AG10803 (cell line): ENCODE results near the gene KLRC3.
"Not testable (repeated sequence)": the region's sequence is repeated elsewhere in the genome, so short reads cannot be mapped to it uniquely, and the experiment has no call there.

ENCODE experiments used
- DNase-seq: peaks from one replicate; pipeline ENCODE4 v3.0.0; 2010; ENCODE audit warnings: low read depth
- H3K4me3 ChIP-seq: 2 replicates; pipeline ENCODE4 v1.5.1; 2011; ENCODE audit warnings: mild to moderate bottlenecking, low read length, control low read depth
- TF ChIP-seq, protein P1 (sequence below): conservative IDR thresholded peaks from 2 replicates; pipeline ENCODE4 v1.5.1; 2011; ENCODE audit warnings: mild to moderate bottlenecking, low read length, control low read depth, inconsistent platforms

Gene KLRC3

DNA sequence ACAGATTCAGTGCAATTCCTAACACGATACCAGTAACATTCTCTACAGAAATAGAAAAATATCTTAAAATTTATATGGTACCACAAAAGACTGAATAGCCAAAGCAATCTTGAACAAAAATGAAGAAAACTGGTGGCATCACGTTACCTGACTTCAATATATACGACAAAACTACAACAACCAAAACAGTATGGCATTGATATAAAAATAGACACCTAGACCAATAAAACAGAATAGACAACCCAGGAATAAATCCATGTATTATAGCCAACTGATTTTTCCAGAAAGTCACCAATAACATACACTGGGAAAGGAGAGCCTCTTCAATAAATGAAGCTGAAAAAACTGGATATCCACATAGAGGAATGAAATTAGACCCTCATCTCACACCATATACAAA, 36.2 kb downstream of the KLRC3 start:
- no peak for DNase-seq
- no peak overlapping the region for H3K4me3 ChIP-seq
- TF ChIP-seq, protein P1, sequence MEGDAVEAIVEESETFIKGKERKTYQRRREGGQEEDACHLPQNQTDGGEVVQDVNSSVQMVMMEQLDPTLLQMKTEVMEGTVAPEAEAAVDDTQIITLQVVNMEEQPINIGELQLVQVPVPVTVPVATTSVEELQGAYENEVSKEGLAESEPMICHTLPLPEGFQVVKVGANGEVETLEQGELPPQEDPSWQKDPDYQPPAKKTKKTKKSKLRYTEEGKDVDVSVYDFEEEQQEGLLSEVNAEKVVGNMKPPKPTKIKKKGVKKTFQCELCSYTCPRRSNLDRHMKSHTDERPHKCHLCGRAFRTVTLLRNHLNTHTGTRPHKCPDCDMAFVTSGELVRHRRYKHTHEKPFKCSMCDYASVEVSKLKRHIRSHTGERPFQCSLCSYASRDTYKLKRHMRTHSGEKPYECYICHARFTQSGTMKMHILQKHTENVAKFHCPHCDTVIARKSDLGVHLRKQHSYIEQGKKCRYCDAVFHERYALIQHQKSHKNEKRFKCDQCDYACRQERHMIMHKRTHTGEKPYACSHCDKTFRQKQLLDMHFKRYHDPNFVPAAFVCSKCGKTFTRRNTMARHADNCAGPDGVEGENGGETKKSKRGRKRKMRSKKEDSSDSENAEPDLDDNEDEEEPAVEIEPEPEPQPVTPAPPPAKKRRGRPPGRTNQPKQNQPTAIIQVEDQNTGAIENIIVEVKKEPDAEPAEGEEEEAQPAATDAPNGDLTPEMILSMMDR = no peak

DNA sequence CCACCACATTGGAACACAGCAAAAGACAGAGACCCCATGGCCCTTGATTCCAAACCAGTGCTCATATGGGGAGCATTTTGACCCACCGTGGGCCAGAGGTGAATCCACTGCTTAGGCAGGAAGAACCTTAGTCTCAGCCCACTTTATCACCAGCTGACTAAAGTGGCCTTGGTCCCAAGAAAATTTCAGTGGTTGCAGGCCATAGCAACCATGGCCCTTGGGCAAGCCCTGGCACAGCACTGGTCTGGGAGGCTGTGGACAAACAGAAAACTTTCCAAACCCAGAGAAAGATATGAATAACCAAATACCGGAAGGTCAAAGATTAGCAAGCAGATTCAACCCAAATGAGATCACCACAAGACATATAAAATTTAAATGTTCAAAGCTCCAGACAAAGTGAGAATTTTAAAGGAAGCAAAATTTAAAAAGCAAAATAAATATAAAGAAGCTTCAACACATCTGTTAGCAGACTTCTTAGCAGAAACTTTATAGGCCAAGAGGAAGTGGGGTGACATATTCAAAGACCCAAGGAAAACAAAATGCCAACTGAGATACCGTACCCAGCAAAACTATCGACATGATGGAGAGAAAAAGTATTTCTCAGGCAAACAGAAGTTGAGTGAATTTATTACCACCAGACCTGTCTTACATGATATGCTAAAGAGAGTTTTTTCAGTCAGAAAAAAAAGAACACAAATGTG, 38.3 kb downstream of the KLRC3 start:
- TF ChIP-seq, protein P1 = no peak
- H3K4me3 ChIP-seq = no peak overlapping the region
- no peak for DNase-seq

DNA sequence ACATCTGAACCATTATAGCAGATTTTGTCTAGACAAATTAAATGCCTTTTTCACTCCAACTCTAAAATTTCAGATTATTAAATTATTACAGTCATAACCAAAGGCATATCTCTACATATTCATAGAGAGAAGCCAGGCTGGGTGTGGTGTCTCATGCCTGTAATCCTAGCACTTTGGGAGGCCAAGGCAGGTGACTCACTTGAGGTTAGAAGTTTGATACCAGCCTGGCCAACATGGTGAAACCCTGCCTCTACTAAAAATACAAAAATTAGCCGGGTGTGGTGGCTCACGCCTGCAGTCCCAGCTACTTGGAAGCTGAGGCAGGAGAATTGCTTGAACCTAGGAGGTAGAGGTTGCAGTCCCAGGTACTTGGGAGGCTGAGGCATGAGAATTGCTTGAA, 41.7 kb downstream of the KLRC3 start:
- H3K4me3 ChIP-seq, DNase-seq: not testable (repeated sequence)

DNA sequence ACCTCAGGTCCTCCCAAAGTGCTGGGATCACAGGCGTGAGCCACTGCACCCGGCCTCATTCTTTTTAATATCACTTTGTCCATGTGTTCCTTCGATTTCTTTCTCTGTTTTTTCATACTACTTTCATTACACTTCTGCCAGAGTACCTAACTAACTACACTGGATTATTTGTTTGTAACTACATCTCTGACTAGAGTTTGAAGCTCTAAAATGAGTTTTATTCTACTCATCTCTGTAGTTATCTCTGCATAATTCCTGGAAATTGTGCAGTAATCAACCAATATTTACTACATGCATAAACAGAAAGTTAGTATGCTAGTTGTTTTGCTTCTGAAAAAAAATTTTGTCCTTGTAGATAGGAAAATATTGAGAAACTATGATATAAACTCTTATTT, 45.8 kb downstream of the KLRC3 start:
- TF ChIP-seq, protein P1 = no peak
- no peak for DNase-seq
- no peak overlapping the region for H3K4me3 ChIP-seq

DNA sequence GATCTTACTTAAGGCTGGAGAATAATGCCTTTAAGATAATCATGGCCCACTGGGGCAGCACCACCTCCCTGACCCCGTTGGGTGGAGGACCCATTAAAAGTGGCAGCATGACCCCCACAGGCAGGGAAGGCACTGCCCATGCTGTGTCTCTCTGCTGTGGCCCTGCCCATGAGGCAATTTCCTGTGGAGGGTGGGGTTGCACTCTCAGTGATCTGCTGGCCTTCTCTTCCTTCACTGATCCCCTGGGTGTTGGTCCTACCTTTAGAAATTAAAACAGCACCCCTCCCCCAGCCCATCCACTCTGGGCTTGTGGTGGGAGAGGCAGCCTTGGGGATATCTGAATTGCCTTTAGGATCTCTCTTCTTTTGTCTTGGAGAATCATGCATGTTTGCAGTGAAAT, 47.8 kb downstream of the KLRC3 start:
- no peak for DNase-seq
- no peak overlapping the region for H3K4me3 ChIP-seq
- TF ChIP-seq, protein P1 = no peak

DNA sequence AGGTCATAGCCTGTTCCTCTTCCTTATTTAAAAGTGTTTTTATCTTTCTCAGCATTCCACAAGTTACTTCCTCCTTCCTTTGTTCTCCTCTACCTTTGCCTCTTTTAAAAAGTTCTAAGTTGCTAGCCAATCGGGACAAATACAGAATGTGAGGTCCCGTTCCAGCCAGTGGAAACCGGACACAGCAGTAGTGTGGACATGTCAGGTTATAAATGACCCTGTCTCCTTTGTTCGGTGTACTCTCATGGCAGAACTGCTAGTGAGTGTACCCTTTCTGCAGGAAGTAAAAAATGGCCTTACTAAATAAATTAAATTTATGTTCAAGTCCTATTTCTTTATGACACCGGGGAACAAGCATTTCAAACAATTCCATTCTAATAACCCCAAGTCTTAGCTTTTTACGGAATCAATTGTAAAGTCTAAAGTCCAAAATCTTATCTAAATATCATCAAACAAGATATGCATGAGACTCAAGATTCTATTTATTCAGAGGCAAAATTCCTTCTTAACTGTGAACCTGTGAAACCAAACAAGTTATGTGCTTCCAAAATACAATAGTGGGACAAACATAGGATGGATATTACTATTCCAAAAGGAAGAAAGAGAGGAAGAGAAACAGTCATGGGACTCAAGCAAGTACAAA, 48.4 kb downstream of the KLRC3 start:
- not testable (repeated sequence) for DNase-seq, H3K4me3 ChIP-seq

DNA sequence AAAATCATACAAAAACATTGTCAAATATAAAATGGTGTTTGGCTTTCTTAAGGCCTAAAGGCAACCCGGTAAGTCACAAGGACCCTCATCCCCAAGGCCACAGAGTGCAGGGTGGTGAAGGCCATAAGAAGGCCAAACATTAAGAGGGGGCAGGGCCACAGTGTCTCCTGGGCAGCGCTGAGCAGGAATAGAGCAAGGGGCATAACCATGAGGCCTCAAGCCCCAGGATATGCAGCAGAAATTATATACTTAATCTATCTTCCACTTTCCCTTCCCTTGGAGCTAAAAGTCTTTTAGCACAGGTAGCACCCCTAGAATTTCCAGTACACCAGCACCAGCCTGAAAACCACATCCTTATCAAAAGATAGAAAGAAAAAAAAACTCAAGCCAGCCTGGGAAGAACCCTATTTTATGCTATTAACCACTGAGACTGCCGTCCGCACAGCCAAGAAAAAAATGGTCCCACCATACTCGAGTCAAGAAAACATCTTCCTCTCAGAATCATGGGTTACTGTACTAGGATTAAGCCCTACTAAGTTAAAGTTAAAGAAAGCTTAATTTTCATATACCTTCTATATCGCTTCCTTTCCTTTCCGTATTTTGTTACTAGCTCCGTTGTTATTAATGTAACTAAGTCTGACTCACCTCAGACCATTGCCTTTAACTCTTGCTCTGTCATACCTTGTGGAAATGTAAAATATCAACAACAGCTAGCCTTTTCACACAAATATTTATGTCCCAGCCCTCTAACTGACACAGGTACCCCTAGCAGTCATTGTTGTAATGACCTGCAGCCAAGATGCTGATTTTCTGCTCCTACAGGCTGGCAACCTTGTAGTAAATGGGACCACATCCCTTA, 50.6 kb downstream of the KLRC3 start:
- no peak for DNase-seq
- H3K4me3 ChIP-seq = no peak overlapping the region
- TF ChIP-seq, protein P1 = no peak
